Activated T-helper 2 cell treated with anti-CD3 and anti-CD28 coated beads, Interferon-gamma antibody, Interleukin-2, Interleukin-4, amounts not matched to agents 10 μg/mL and 5 μg/mL and 100 μg/mL, durations not matched to agents 14 hours and 24 hours and 36 hours (primary cell): ENCODE data around the gene PLET1. TPM values are rescaled to one million over a fixed set of nuclear protein-coding genes. Genes with fewer than 3 reads are reported as not detected.

Experiments
- DNase-seq: peaks from one replicate; pipeline ENCODE4 v3.0.0; 2021; ENCODE audit warnings: low spot score
- H3K27ac Mint-ChIP-seq: one replicate; pipeline ENCODE4 v1.8.0; 2021; ENCODE audit warnings: mixed read lengths
- H3K27me3 Mint-ChIP-seq: one replicate; pipeline ENCODE4 v1.8.0; 2021; ENCODE audit warnings: low read depth, mixed read lengths
- H3K36me3 Mint-ChIP-seq: one replicate; pipeline ENCODE4 v1.8.0; 2021; ENCODE audit warnings: low read depth, mixed read lengths
- H3K4me1 Mint-ChIP-seq: one replicate; pipeline ENCODE4 v1.8.0; 2021; ENCODE audit warnings: low read depth, mixed read lengths
- H3K4me3 Mint-ChIP-seq: one replicate; pipeline ENCODE4 v1.8.0; 2021; ENCODE audit warnings: low read depth, mild to moderate bottlenecking, moderate library complexity, mixed read lengths
- H3K9me3 Mint-ChIP-seq: one replicate; pipeline ENCODE4 v1.8.0; 2021; ENCODE audit warnings: mixed read lengths
- intact Hi-C: fragments of 100-400 bp; cut with micrococcal nuclease; formaldehyde crosslinking; loops from one replicate; pipeline ENCODE4 v1.15.1; 2023
- total RNA-seq: library from RNA; stranded (reverse); gene quantifications from 2 replicates; pipeline ENCODE4 v1.2.3, GENCODE V29; 2022

PLET1 gene, protein sequence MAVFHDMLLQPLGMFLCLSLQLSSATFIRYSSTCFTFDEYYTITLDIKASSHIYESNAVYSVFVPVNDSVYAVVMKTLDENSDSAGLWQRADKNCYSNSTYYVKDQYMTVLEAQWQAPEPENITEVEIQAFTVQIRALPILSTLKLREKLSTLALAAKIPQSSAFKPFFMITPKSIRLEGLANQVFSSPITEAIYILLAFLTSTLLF
- total RNA-seq, result not detected in 2 replicates

DNA sequence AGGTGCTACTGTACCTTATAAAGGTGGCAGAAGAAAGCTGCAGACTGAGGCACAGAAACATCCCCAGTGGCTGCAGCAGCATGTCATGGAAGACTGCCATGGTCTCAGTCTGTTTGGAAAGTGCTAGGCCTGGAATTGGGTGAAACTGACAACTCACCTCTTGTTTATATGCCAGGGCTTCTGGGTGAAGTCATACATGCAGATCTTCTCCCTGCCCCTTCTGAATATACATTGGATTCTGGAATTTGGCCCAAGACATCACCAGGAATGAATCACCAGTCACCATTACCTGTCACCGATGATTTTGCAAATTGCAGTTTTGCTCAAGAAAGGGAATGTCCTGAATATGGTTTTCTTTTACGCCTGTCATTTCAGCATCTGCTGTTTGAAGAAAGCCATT, at the start of gene PLET1:
Gene PLET1 (minus strand): TSS at position 371 of the 400 bp plus-strand sequence. CDS start 271 bp downstream, at position 100.
- Mint-ChIP-seq H3K27me3 (no peaks in the 10 kb centered on the region), H3K9me3 (no peaks in the 10 kb centered on the region), H3K4me3 (no peak within 1 kb of the TSS), H3K36me3 (no peaks in the 10 kb centered on the region), H3K4me1 (no peaks in the 10 kb centered on the region), H3K27ac (no peak within 1 kb of the TSS)
- intact Hi-C loops, result no loop called here
- DNase-seq, result no peak

DNA sequence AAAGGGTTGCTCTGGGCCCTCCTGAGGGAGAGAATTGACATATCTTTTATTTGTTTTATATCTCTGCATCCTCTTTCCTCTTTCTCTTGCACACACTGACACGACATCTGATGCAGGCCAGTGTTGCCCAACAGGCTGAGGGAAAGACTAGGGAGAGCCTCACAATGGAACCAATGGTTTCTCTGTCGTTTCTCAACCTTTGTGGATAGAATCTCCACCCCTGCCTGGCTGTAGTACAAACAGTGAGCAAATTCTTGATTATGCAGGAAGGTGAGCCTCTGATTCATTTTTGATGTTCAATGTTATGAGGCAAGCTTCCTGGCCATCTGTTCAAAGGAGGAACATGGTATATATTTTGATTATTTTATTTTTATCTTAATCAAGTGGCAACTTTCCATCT, 49.8 kb upstream of the PLET1 start:
- Mint-ChIP-seq H3K27me3 (no peaks in the 10 kb centered on the region), H3K36me3 (no peaks in the 10 kb centered on the region), H3K4me3 (no peak overlapping the region), H3K4me1 (no peaks in the 10 kb centered on the region), H3K9me3 (peaks cover 9% of the 10 kb centered on the region), H3K27ac (no peak overlapping the region)
- intact Hi-C loops, result no loop called here
- DNase-seq, result no peak

DNA sequence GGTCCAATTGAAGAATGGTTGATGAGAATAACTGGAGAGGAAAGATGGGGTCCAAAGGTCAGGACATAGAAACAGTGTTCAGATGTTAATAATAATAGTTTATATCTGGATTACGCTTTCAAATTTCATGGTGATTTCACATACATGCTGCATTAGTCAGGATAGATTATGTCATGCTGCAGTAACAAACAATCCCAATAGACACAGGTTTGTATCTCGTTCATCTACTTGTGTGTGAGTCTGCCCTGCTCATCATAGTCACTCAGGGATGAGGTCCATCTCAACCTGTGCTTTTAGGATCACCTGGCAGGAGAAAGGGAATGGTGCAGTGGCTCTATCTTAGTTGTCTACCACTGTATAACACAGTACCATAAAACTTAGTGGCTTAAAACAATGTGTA, 48.0 kb upstream of the PLET1 start:
- DNase-seq, result no peak
- Mint-ChIP-seq H3K4me3 (no peak overlapping the region), H3K9me3 (peaks cover 9% of the 10 kb centered on the region), H3K27me3 (no peaks in the 10 kb centered on the region), H3K36me3 (no peaks in the 10 kb centered on the region), H3K27ac (no peak overlapping the region), H3K4me1 (no peaks in the 10 kb centered on the region)
- intact Hi-C loops, result no loop called here

DNA sequence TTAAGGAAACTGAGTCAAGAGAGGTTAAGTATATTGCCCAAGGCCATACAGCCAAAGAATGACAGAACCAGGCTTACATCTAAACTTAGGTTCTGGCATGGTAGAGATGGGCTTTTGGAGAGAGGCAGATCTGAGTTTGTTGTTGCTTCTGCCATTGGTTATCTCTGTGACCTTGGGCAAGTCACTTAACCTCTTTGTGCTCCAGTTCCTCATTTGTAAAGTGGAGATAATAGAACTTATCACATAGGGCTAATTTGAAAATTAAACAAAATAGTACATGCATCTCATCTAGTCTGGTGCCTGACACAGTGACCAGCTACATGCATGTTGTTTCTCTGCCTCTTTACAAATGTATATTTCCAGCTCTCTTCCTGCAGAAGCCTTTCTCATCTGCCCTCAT, 47.0 kb upstream of the PLET1 start:
- no peak overlapping the region for H3K4me3 Mint-ChIP-seq
- H3K27me3 Mint-ChIP-seq, result no peaks in the 10 kb centered on the region
- intact Hi-C loops, result no loop called here
- H3K4me1 Mint-ChIP-seq, result no peaks in the 10 kb centered on the region
- H3K27ac Mint-ChIP-seq, result no peak overlapping the region
- no peaks in the 10 kb centered on the region for H3K36me3 Mint-ChIP-seq
- DNase-seq, result no peak
- peaks cover 9% of the 10 kb centered on the region for H3K9me3 Mint-ChIP-seq

DNA sequence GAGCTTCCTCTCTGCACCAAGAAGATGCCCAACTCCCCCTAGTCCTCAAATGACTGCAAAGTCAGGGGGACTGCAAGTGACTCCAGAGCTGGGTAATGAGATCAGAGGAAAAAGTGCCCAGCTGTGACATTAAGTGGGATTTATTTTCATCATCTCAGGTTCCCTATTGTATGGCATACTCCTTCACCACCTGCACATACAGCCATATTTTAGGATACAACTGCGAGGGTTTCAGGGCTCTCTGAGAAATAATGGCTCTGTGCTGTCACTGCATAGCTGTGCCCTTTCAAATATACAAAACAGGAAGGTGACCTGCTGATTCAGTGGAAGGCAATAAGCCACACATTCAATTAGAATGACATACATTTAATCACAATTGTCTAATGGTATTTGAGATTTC, 45.6 kb upstream of the PLET1 start:
- Mint-ChIP-seq H3K4me1 (peaks cover 5% of the 10 kb centered on the region), H3K27me3 (no peaks in the 10 kb centered on the region), H3K27ac (no peak overlapping the region), H3K36me3 (no peaks in the 10 kb centered on the region), H3K9me3 (peaks cover 9% of the 10 kb centered on the region), H3K4me3 (no peak overlapping the region)
- DNase-seq, result no peak
- intact Hi-C loops, result no loop called here

DNA sequence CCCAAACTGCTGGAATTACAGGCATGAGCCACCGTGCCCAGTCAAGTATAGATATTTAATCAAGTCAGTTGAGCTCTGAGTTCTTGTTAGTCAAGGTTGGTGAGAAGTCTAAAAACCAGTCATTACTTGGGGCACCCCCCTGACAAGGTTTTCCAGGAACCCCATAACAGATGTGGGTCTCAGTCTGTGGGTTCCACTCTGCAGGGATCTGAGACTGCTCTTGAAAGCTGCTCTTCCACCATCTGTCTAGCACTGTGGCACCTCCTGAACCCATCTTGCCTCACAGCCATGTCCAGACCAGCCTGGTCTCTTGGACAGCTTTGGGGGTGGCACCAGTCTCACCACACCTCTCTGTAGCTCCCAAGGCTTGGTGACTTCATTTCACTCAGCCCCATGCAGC, 44.3 kb upstream of the PLET1 start:
- intact Hi-C loops, result no loop called here
- H3K4me3 Mint-ChIP-seq, result no peak overlapping the region
- no peaks in the 10 kb centered on the region for H3K27me3 Mint-ChIP-seq
- H3K9me3 Mint-ChIP-seq, result peaks cover 9% of the 10 kb centered on the region
- H3K4me1 Mint-ChIP-seq, result peaks cover 5% of the 10 kb centered on the region
- H3K27ac Mint-ChIP-seq, result no peak overlapping the region
- no peaks in the 10 kb centered on the region for H3K36me3 Mint-ChIP-seq
- no peak for DNase-seq

DNA sequence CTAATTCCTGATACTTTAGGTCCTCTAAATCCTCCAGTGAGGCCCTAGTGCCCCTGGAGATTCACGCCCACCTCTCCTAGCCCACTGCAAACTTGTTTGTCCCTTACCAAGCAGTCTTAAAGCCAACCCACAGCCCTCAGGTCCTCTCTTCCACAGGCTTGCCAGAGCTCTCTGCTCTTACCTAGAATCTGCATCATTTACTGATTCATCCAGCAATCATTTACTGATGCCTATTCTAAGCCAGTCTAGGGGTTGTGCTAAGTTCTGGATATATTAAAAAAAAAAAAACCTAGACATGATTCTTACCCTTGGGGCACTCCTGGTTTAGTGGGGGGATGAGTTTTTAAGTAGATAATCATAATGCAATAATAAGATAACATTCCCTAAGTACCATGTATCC, 43.0 kb upstream of the PLET1 start:
- DNase-seq, result no peak
- Mint-ChIP-seq H3K9me3 (peaks cover 6% of the 10 kb centered on the region), H3K36me3 (no peaks in the 10 kb centered on the region), H3K4me3 (no peak overlapping the region), H3K4me1 (peaks cover 5% of the 10 kb centered on the region), H3K27me3 (no peaks in the 10 kb centered on the region), H3K27ac (no peak overlapping the region)
- intact Hi-C loops, result no loop called here

DNA sequence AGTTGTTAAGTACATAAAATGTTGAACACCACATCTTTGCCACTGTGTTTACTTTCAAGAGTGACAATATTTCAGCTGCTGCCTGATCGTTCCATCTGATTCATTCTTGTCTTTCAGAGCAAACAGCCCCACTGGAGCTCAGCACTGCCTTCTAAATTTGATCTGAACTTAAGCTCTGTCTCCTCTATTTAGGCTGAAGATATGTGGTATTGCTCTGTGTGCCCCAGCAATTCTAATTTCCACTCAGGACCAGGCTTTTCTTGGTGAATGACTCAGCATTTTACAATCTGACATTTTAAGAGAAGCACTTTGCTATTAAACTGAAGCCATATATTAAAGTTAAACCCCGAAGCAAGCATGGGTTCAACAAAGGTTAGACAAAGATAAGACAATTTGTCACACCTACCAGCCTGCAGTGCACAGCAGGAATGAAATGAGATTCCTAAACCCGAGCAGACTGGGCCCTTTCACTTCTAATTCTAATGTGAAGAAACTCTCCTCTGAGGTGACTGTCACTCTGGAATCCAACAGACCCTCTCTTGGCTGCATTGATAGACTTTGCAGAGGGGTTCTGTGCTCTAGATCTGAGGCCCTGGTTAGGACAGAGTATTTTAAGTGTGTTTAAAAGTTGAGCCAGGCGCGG, 41.7 kb upstream of the PLET1 start:
- Mint-ChIP-seq H3K4me3 (no peak overlapping the region), H3K36me3 (no peaks in the 10 kb centered on the region), H3K27me3 (no peaks in the 10 kb centered on the region), H3K9me3 (no peaks in the 10 kb centered on the region), H3K4me1 (peaks cover 14% of the 10 kb centered on the region), H3K27ac (no peak overlapping the region)
- intact Hi-C loops, result no loop called here
- no peak for DNase-seq

DNA sequence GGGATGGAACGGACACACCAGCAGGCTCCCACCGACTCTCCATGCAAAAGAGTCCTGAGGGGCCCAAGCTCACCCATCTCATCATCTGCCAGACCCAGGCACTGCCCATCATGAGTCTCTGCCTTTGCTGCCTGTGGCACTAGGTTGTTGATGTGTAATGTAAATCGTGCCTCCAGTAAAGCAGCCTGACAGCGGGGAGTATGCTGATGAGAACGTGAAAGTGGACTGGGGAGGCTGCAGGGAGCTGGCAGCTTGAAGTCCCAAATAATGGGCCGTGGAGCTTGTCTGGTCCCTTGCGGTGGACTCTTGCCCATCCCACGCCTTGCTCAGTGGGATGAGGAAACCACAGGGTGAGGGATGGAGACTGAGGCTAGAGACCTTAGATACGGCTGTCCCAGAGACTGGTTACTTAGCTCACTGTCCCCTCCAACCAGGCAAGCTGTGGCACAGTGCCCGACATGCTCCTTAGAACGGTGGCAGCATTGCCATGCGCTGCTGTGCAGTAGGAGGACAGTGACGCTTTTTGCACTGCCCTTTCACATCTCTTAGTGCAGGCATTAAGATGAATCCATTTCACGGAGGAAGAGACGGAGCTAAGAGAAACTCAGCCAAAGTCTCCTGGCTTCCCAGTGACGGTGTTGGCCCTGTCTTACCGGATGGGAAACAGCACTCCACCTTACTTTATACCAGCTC, 39.6 kb upstream of the PLET1 start:
- H3K27ac Mint-ChIP-seq, result no peak overlapping the region
- H3K36me3 Mint-ChIP-seq, result no peaks in the 10 kb centered on the region
- H3K4me1 Mint-ChIP-seq, result peaks cover 23% of the 10 kb centered on the region
- H3K4me3 Mint-ChIP-seq, result no peak overlapping the region
- H3K27me3 Mint-ChIP-seq, result no peaks in the 10 kb centered on the region
- no peak for DNase-seq
- intact Hi-C loops, result no loop called here
- H3K9me3 Mint-ChIP-seq, result no peaks in the 10 kb centered on the region

DNA sequence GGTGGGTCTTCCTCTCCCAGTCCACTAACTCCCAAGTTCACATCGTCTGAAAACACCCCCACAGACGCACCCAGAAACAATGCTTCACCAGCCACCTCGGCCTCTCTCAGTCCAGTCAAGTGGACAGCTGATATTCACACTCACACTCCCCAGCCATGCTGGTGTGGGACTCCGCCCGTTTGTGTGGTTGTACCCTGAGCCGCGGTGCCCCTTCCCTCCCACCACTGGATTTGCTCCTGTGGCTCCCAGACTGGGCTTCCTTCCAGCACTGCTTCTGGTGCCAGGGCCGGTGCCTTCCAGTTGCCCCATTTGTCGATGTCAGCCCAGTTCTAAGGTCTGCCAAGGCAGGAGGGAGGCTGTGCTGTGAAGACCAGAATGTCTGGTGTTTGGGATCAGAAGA, 37.9 kb upstream of the PLET1 start:
- Mint-ChIP-seq H3K36me3 (no peaks in the 10 kb centered on the region), H3K4me1 (peaks cover 27% of the 10 kb centered on the region), H3K4me3 (no peak overlapping the region), H3K9me3 (no peaks in the 10 kb centered on the region), H3K27me3 (no peaks in the 10 kb centered on the region), H3K27ac (no peak overlapping the region)
- intact Hi-C loops, result no loop called here
- DNase-seq, result no peak

DNA sequence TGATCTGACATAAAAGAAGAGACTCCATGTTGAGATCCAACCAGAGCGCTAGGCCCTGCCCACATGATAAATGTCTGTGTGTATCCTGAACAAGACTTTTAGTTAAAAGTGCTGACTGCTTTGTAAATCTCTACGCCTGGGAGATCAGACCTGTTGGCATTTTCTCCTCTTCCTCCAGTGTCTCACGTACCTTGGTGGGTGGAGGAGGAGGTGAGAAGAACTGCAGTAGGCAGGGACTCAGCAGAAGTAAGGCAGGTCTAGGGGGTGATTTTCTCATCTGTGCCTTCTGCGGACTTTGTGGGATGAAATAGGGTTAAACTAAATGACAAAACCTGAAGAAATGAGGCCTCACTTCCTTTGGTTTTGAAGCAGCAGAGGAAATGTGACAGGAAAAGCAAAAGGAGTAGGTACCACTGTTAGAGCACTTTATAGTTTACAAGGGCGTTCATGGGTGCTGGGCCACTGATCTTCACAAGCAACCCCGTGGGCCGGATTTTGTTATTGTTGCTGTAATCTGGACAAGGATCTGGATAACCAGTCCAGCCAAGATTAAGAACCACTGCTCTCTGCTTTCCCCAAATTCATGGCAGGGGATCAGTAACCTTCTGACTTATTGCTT, 36.7 kb upstream of the PLET1 start:
- H3K27ac Mint-ChIP-seq, result peak overlapping the region; percentile 66
- no peak overlapping the region for H3K4me3 Mint-ChIP-seq
- H3K36me3 Mint-ChIP-seq, result no peaks in the 10 kb centered on the region
- H3K9me3 Mint-ChIP-seq, result no peaks in the 10 kb centered on the region
- peaks cover 27% of the 10 kb centered on the region for H3K4me1 Mint-ChIP-seq
- intact Hi-C loops, result no loop called here
- no peaks in the 10 kb centered on the region for H3K27me3 Mint-ChIP-seq
- no peak for DNase-seq

DNA sequence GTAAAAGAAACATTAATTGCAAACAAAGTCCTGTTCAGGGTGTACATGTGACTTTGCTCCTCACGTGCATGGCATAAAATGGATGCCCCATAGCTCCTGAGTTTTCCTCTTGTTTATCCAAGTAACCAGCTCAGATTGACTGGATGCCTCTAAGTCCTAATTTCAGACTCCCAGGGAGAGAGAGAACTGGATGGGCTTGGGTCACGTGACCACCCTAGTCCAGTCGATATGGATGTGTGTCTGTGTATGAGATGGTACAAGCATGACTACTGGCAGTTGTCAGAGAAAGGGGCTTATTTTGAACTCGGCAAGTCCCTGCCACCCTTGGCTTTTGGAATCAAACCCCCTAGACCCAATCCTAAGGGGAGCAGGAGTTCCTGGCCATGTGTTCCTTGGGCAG, 35.4 kb upstream of the PLET1 start:
- intact Hi-C loops, result no loop called here
- peaks cover 4% of the 10 kb centered on the region for H3K36me3 Mint-ChIP-seq
- no peak overlapping the region for H3K4me3 Mint-ChIP-seq

More for the DNA sequence above, 35.4 kb upstream of the PLET1 start:
- Mint-ChIP-seq H3K9me3 (no peaks in the 10 kb centered on the region), H3K4me1 (peaks cover 27% of the 10 kb centered on the region), H3K27me3 (peaks cover 9% of the 10 kb centered on the region), H3K27ac (no peak overlapping the region)
- DNase-seq, result no peak
